GM18498 (cell line): ENCODE measurements around the gene EREG.

Experiments
- ATAC-seq: cut with Tn5 transposase; IDR thresholded peaks from one replicate; pipeline ENCODE4 v1.9.1; 2021; ENCODE audit warnings: mild to moderate bottlenecking, moderate library complexity; ENCODE audit not compliant: unreplicated experiment

The EREG gene

GRCh38 chr4:74423104-74423503, 58.2 kb downstream of the EREG start:
- no peak for ATAC-seq

DNA sequence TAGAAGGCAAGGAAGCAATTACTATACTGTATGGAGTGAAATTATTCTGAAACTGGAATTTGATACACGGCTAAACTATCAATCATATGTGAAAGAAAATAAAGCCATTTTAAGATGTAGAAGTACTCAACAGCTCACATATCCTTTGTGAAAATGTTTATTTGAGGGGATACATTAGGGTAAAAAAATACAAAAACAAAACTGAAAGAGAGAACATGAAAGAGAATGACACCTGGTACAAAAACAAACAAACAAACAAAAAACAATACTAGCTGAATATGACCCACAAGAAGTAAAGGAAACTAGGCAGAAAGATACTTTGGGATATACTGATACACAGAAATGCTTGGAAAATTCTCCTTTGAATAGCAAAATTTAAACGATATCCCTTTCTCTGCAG, 59.2 kb downstream of the EREG start:
- ATAC-seq: no peak

DNA sequence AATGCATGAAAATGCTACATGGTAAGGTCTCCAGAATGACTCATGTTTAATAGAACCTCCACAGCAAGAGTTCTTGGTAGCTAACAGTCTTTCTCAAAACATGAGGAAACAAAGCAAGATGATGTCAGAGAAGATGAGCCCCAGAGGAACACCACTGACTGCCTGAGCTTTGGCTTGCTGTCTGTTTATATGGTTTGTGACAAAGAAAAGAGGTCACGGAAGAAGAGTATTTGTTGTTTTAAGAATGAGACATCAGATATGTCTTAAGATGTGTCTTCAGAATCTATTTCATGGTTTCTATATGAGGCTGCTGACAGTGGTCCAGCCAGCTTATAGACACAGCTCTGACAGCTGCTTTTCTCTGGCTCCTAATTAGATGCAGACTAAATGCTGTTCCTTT, 61.2 kb downstream of the EREG start:
- ATAC-seq: no peak

- no peak for ATAC-seq
These were observed 63.3 kb downstream of the EREG start for GRCh38 chr4:74428276-74428675.

- ATAC-seq: peak; percentile 83
These were observed 66.3 kb downstream of the EREG start for GRCh38 chr4:74431113-74431826.

DNA sequence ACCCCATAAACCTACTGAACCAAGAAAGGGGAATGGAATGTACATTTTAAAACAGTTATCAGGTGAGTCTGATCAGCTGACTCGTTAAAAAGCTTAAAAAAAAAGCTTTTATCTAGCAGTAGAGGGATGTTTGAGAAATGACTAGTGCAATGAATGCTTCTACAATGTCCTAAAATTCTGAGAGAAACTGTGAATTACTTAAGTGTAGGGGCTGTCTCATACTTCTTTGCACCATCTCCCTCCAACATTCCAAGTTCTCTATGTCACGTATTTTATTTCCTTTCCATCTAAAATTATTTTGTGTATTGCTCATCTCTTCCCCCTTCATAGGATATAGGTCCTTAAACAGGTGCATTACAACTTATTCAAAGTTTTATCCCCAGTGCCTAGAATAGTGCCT, 68.1 kb downstream of the EREG start:
- no peak for ATAC-seq

DNA sequence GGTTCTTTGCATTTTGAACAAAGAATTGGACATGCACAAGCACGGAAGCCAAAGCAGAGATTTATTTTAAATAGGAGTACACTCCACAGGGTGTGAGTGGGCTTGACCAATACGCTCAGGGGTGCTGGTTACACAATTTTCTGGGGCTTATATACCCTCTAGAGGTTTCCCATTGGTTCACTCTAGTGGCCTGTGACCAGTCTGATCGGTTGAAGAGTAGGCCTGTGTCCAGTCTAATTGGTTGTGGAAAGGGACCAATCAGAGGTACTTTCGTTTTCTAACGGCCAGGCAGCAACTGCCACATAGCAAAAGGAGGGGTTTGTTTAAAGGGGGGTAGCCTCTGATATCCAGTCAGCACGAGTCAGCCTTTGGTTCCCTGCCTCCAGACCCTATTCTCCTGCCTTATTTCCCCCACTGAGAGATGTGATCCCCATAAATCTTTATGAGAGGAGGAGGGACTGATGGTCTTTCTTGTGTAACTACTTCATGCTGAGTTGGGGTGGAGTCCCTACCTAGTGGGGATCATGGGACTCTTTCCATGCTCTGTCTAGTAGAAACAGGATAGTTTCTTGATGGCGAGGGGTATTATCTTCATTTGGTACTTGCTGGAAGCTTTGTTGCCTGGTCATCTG, 68.7 kb downstream of the EREG start:
- ATAC-seq: no peak

GRCh38 chr4:74435296-74435695, 70.4 kb downstream of the EREG start:
- no peak for ATAC-seq

DNA sequence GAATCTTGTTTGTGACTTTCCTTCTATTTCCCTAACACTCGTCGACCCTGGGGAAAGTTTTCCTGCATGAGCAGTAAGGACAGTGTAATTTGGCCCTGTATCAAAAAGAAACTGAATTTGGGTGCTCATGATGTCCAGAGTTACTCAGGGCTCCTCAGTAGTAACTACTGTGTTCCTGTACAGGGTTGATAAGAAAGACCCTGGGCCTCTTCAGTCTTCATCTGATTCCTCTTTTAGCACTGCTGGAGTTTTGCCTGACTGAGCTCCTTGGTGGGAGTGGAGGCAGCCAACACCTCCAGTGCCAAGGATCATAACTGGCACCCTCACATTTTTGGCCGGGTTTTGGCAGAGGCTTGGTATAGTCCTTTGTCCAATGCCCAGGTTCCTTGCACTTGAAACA, 72.9 kb downstream of the EREG start:
- ATAC-seq: no peak
